ENCODE data around the gene GFRA3. TPM values are rescaled to one million over a fixed set of nuclear protein-coding genes. Genes with fewer than 3 reads are reported as not detected.

The GFRA3 gene
- total RNA-seq, 2 experiments from 2014 or later = 0.18 TPM; not detected in 1

DNA sequence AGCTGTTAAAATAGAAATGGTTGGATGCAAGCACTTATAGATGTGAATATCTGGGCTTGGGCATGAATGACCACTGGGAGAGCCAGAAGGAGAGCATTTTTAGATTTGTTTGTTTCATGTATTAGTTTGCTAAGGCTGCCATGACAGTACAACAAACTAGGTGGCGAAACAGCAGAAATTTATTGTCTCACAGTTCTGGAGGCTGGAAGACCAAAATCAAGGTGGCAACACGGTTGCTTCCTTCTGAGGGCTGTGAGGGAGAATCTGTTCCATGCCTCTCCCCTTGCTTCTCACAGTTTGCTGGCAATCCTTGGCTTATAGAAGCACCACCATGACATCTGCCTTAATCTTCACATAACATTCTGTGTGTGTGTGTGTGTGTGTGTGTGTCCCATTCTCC lies 41.1 kb downstream of the GFRA3 start:
- Mint-ChIP-seq H3K4me3 (no peak overlapping the region), H3K9me3 (no peaks in the 10 kb centered on the region), H3K27me3 (peaks cover 19% of the 10 kb centered on the region), H3K4me1 (no peaks in the 10 kb centered on the region), H3K27ac (no peak overlapping the region), H3K36me3 (no peaks in the 10 kb centered on the region)
- no peak for DNase-seq

DNA sequence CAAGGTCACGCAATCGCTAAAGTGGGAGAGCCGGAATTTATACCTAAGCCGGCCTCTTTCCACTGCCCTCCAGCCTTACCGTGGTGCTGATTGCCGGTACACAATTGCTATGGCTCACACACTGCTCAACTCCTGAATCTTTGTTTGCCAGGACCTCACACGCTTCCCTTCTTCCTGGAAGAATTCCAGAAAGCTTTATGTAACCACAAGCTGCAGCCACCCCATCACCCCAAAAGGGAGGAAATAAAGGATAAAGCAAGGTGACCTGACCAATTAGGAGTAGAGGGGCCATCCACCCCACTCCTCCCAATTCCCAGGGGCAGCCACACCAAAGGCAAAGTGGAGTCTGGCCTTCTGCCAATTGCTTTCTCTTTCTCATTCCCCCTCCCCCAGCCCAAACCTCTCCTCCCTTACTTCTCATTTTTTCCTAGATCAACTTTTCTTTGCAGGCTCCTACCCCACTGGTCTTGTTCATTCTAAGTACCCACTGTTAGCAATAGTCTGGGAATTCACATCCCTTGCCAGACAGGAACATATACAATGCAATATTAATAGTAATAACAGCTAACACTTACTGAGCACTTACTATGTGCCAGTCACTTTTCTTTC lies 43.3 kb downstream of the GFRA3 start:
- H3K9me3 Mint-ChIP-seq = peaks cover 2% of the 10 kb centered on the region
- no peak for DNase-seq
- H3K27me3 Mint-ChIP-seq = peaks cover 16% of the 10 kb centered on the region
- no peak overlapping the region for H3K4me3 Mint-ChIP-seq
- H3K36me3 Mint-ChIP-seq = no peaks in the 10 kb centered on the region
- H3K4me1 Mint-ChIP-seq = no peaks in the 10 kb centered on the region
- no peak overlapping the region for H3K27ac Mint-ChIP-seq

DNA sequence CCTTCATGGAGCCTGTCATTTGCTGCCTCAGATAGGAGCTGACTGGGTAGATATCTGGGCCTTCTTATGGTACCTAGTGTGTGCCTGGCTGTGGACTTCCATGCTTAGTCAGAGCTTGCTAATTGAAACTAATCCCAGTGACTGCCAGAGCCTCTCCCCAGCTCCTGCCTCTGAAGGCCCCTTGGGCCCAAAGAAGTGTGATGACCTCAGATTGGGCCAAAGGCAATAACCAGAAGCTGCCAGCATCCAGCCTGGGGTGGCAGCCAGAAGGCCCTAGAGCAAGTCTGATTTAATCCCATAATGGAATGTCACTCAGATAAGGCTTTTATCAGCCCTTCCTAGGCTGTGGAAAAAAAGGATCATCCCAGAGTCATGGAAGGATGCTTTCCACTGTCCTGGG lies 44.2 kb downstream of the GFRA3 start:
- no peaks in the 10 kb centered on the region for H3K4me1 Mint-ChIP-seq
- H3K27me3 Mint-ChIP-seq = peaks cover 16% of the 10 kb centered on the region
- peaks cover 2% of the 10 kb centered on the region for H3K9me3 Mint-ChIP-seq
- no peak overlapping the region for H3K4me3 Mint-ChIP-seq
- DNase-seq = no peak
- H3K36me3 Mint-ChIP-seq = no peaks in the 10 kb centered on the region
- H3K27ac Mint-ChIP-seq = no peak overlapping the region

DNA sequence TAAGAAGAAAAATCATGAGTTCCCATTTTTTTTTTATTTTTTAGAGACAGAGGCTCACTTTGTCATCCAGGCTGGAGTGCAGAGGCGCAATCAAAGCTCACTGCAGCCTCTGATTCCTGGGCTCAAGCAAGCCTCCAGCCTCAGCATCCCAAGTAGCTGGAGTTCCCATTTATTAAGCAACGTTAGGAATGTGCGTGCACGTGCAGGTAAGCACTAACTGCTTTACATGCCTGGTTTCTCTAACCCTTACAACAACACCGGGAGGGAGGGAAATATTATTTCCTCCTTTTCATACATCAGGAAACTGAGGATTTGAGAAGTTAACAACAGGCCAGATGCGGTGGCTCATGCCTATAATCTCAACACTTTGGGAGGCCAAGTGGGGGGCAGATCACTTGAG lies 45.0 kb downstream of the GFRA3 start:
- H3K4me1 Mint-ChIP-seq = no peaks in the 10 kb centered on the region
- no peak overlapping the region for H3K4me3 Mint-ChIP-seq
- H3K27ac Mint-ChIP-seq = no peak overlapping the region
- no peaks in the 10 kb centered on the region for H3K36me3 Mint-ChIP-seq
- no peak for DNase-seq
- peaks cover 2% of the 10 kb centered on the region for H3K9me3 Mint-ChIP-seq
- H3K27me3 Mint-ChIP-seq = peaks cover 16% of the 10 kb centered on the region

DNA sequence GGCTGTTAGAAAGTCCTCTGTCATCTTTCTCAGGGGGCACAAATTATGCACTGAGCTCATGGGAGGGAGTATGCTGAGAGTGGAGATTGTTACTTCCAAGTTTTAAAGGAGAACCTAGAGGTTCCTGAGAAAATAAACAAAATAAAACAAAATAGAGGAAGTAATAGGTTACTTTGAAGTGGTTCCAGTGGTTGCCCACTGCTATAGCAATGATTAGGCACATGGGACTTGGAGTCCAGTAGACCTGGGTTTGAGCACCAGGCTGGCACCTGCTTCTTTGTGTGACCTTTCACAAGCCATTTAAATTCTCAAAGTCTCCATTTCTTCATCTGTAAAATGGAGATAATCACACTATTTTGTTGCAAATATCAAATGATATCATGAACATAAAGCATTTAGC lies 47.5 kb downstream of the GFRA3 start:
- no peaks in the 10 kb centered on the region for H3K36me3 Mint-ChIP-seq
- H3K27me3 Mint-ChIP-seq = peaks cover 12% of the 10 kb centered on the region
- DNase-seq = no peak
- no peak overlapping the region for H3K27ac Mint-ChIP-seq
- H3K4me3 Mint-ChIP-seq = no peak overlapping the region
- peaks cover 2% of the 10 kb centered on the region for H3K9me3 Mint-ChIP-seq
- H3K4me1 Mint-ChIP-seq = peaks cover 5% of the 10 kb centered on the region

DNA sequence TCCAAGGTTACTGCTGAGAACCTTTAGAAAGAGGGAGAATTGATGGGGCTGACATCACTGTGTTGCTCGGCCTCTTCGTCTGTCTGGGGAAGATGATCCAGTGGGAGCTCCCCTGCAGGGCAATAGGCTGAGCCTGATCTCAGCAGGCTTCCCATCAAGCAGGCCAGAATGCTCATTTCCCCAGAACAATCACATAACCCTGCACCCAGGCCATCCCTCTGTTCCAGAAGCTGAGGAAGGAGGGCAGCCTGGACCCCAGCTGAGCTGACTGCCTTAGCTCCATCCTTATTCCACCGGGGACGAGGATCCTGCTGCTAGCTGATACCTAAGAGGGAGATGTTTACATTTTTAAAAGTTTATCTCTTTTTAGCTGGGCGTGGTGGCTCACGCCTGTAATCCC lies 49.7 kb downstream of the GFRA3 start:
- Mint-ChIP-seq H3K36me3 (no peaks in the 10 kb centered on the region), H3K27me3 (peaks cover 16% of the 10 kb centered on the region), H3K27ac (no peak overlapping the region), H3K9me3 (peaks cover 2% of the 10 kb centered on the region), H3K4me1 (peaks cover 5% of the 10 kb centered on the region), H3K4me3 (no peak overlapping the region)
- no peak for DNase-seq

DNA sequence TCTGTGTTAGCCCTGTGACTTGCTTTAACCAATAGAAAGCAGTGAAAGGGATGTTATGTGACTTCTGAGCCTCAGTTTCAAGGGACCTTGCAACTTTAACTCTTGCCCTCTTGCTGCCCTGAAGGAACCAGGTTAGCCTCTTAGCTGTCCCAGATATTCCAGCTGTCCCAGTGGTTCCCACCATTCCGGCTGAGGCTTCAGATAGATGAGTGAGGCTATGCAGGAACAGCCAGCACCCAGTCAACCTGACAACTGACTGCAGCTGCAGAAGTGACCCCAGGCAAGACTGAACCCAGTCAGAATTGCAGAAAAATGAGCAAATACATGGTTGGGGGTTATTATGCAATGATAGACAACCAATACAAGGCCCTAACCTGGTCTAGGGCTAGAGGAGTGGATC lies 50.9 kb downstream of the GFRA3 start:
- no peak overlapping the region for H3K27ac Mint-ChIP-seq
- H3K36me3 Mint-ChIP-seq = no peaks in the 10 kb centered on the region
- H3K27me3 Mint-ChIP-seq = peaks cover 16% of the 10 kb centered on the region
- peaks cover 2% of the 10 kb centered on the region for H3K9me3 Mint-ChIP-seq
- no peak for DNase-seq
- H3K4me1 Mint-ChIP-seq = peaks cover 5% of the 10 kb centered on the region
- H3K4me3 Mint-ChIP-seq = no peak overlapping the region

DNA sequence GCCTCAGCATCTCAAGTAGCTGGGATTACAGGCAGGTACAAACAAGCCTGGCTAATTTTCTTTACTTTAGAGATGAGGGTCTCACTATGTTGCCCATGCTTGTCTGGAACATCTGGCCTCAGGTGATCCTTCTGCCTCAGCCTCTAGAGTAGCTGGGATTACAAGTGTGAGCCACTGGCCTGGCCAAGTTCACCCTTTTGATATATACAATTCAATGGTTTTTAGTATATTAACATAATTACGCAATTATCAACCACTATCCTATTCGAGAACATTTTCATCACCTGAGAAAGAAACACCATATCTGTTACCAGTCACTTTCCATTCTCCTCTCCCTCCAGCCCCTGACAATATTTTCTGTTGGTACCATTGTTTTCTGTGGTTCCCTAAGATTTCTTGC lies 57.6 kb downstream of the GFRA3 start:
- no peaks in the 10 kb centered on the region for H3K9me3 Mint-ChIP-seq
- no peak for DNase-seq
- H3K4me1 Mint-ChIP-seq = peaks cover 11% of the 10 kb centered on the region
- H3K36me3 Mint-ChIP-seq = peaks cover 6% of the 10 kb centered on the region
- no peak overlapping the region for H3K4me3 Mint-ChIP-seq
- peaks cover 8% of the 10 kb centered on the region for H3K27me3 Mint-ChIP-seq
- no peak overlapping the region for H3K27ac Mint-ChIP-seq

DNA sequence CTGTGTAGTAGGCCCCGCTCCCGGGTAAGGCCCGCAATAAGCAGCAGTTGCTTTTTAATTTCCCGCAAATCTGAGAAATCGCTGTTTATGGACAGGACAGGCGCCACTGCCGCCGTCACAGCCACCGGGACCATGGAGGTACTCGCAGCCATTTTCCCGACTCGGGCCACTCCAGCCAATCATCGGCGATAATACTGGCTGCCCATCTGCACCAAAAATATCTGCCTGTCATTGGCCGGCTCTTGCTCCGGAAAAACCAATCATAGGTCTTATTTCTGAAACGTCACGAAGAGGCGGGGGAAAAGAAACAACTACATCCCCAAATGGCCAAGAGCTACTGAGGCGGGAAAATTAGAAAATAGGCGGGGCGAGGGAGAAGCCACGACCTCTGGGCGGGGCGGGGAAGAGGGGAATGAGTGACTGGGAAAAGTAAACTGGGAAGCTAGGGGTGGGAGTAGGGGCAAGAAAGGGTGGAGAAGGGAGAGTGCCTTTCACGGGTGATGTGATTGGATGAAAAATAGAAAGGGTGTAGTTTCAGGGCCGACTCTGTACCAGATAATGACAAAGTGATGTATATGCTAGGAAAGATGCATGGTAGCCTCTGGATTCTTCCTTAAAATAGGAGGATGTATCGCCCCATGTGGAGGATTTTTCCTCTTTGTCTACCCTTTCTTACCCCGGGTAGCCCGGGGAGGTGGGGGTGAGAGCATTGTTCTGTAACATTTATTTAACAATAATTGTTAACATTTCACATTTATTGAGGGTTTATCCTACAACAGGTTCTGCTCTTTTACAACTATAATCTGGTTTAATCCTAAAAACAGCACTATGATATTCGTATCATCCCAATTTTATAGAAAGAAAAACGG lies 61.0 kb downstream of the GFRA3 start, which contains the start of gene CDC23:
TSS of gene CDC23 (minus strand) at position 163 of the 869 bp plus-strand sequence. CDS start at position 152, 11 bp downstream.
- peaks cover 12% of the 10 kb centered on the region for H3K36me3 Mint-ChIP-seq
- no peaks in the 10 kb centered on the region for H3K9me3 Mint-ChIP-seq
- peaks cover 18% of the 10 kb centered on the region for H3K4me1 Mint-ChIP-seq
- DNase-seq = peak; percentile 90
- H3K4me3 Mint-ChIP-seq = peak within 1 kb of the TSS; percentile 100
- H3K27ac Mint-ChIP-seq = peak within 1 kb of the TSS; percentile 95
- no peaks in the 10 kb centered on the region for H3K27me3 Mint-ChIP-seq

DNA sequence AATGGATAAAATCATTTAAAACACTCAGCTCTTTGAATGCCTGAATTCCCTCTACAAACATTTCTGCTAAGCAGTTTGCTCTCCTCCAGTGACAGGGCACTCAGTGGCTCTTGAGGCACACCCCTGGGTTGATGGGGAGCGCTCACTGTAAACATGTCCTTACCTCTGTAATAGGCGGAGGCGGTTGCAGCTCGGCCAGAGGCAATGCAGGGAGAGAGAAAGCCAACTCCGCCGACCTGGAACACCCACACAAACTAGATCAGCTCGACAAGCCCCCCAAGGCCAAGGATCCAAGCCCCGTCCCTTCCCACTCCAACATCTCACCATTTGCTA lies 61.6 kb downstream of the GFRA3 start:
- Mint-ChIP-seq H3K9me3 (no peaks in the 10 kb centered on the region), H3K27me3 (no peaks in the 10 kb centered on the region)
- no peak for DNase-seq

DNA sequence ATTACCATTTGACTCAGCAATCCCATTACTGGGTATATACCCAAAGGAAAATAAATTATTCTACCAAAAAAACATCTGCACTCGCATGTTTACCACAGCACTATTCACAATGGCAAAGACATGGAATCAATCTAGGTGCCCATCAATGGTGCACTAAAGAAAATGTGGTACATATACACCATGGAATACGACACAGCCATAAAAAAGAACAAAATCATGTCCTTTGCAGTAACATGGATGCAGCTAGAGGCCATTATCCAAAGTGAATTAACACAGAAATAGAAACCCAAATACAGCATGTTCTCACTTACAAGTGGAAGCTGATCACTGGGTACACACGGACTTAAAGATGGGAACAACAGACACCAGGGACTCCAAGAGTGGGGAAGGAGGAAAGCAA lies 63.4 kb downstream of the GFRA3 start:
- no peak overlapping the region for H3K27ac Mint-ChIP-seq

More for the DNA sequence above, 61.6 kb downstream of the GFRA3 start:
- peak overlapping the region; percentile 95 for H3K27ac Mint-ChIP-seq
- peak overlapping the region; percentile 100 for H3K4me3 Mint-ChIP-seq
- peaks cover 22% of the 10 kb centered on the region for H3K4me1 Mint-ChIP-seq
- peaks cover 15% of the 10 kb centered on the region for H3K36me3 Mint-ChIP-seq

More for the DNA sequence above, 63.4 kb downstream of the GFRA3 start:
- H3K27me3 Mint-ChIP-seq = no peaks in the 10 kb centered on the region
- no peaks in the 10 kb centered on the region for H3K9me3 Mint-ChIP-seq
- peaks cover 15% of the 10 kb centered on the region for H3K36me3 Mint-ChIP-seq
- no peak overlapping the region for H3K4me3 Mint-ChIP-seq
- peaks cover 22% of the 10 kb centered on the region for H3K4me1 Mint-ChIP-seq
- DNase-seq = no peak

Other genes with a start within 250 kb of the GFRA3 start
- 10 to 100 TPM; 17.8 to 18.2 TPM for gene FAM13B, start 241.5 kb downstream of the GFRA3 start, total RNA-seq
- not detected for gene WNT8A, start 190.6 kb downstream of the GFRA3 start, total RNA-seq
- gene NME5, start 135.2 kb downstream of the GFRA3 start, total RNA-seq = not detected
- 10 to 100 TPM; 51.5 to 58.8 TPM for gene BRD8, start 96.0 kb downstream of the GFRA3 start, total RNA-seq
- gene KIF20A, start 95.5 kb downstream of the GFRA3 start, total RNA-seq = 10 to 100 TPM; 57.2 to 59.1 TPM
- 10 to 100 TPM; 46.3 to 51.5 TPM for gene CDC23, start 61.3 kb downstream of the GFRA3 start, total RNA-seq
- gene CDC25C, start 57.2 kb upstream of the GFRA3 start, total RNA-seq = 1 to 10 TPM; 8.4 to 8.7 TPM
- gene FAM53C, start 63.6 kb upstream of the GFRA3 start, total RNA-seq = 10 to 100 TPM; 32.7 to 34.3 TPM
- 10 to 100 TPM; 38.0 to 39.8 TPM for gene KDM3B, start 78.1 kb upstream of the GFRA3 start, total RNA-seq
- 1 to 10 TPM; 3.5 to 4.0 TPM for gene REEP2, start 164.4 kb upstream of the GFRA3 start, total RNA-seq
- 10 to 100 TPM; 48.0 to 48.1 TPM for gene EGR1, start 190.9 kb upstream of the GFRA3 start, total RNA-seq